Retina (tissue), 1 donor: Measurements from ENCODE around the gene CYP4X1.
"Not testable (repeated sequence)": the region's sequence is repeated elsewhere in the genome, so short reads cannot be mapped to it uniquely, and the experiment has no call there.

Source experiments
- DNase-seq: peaks from one replicate; pipeline ENCODE4 v3.0.0-alpha.2; 2016

Gene CYP4X1

GRCh38 chr1:47023268-47024140, at the start of gene CYP4X1:
Gene CYP4X1 (plus strand): TSS chr1:47023669. CDS start chr1:47023818, 149 bp downstream.
- DNase-seq, result peak; percentile 76

- peak; percentile 17 for DNase-seq
These were observed 40.2 kb upstream of the CYP4X1 start for GRCh38 chr1:46983166-46983829.

- DNase-seq, result no peak
These were observed 39.5 kb upstream of the CYP4X1 start for GRCh38 chr1:46983830-46984586.

GRCh38 chr1:46990541-46990940, 32.9 kb upstream of the CYP4X1 start:
- DNase-seq, result not testable (repeated sequence)

GRCh38 chr1:46991083-46991923, 32.2 kb upstream of the CYP4X1 start:
- no peak for DNase-seq

- DNase-seq, result no peak
These were observed 26.7 kb upstream of the CYP4X1 start for GRCh38 chr1:46996659-46997281.

GRCh38 chr1:47002211-47002610, 21.3 kb upstream of the CYP4X1 start:
- DNase-seq, result no peak

GRCh38 chr1:47003896-47004403, 19.5 kb upstream of the CYP4X1 start:
- DNase-seq, result no peak

GRCh38 chr1:47006437-47006836, 17.0 kb upstream of the CYP4X1 start:
- DNase-seq, result not testable (repeated sequence)

- DNase-seq, result no peak
These were observed 10.2 kb upstream of the CYP4X1 start for GRCh38 chr1:47013293-47013692.

- no peak for DNase-seq
These were observed 2.4 kb upstream of the CYP4X1 start for GRCh38 chr1:47021070-47021469.

GRCh38 chr1:47024141-47024801, 802 bp downstream of the CYP4X1 start:
- peak; percentile 5 for DNase-seq

GRCh38 chr1:47030170-47030805, 6.8 kb downstream of the CYP4X1 start:
- no peak for DNase-seq

GRCh38 chr1:47031059-47031458, 7.6 kb downstream of the CYP4X1 start:
- no peak for DNase-seq

- DNase-seq, result no peak
These were observed 8.1 kb downstream of the CYP4X1 start for GRCh38 chr1:47031585-47031984.

GRCh38 chr1:47036764-47037163, 13.3 kb downstream of the CYP4X1 start:
- DNase-seq, result no peak

- DNase-seq, result no peak
These were observed 35.9 kb downstream of the CYP4X1 start for GRCh38 chr1:47059376-47059775.

- DNase-seq, result no peak
These were observed 43.7 kb downstream of the CYP4X1 start, which contains the start of gene CYP4Z1 for GRCh38 chr1:47067097-47067594. Gene CYP4Z1 (plus strand): TSS chr1:47067231. CDS start chr1:47067491, 260 bp downstream.

- DNase-seq, result not testable (repeated sequence)
These were observed 45.6 kb downstream of the CYP4X1 start for GRCh38 chr1:47069080-47069479.

- DNase-seq, result not testable (repeated sequence)
These were observed 46.0 kb downstream of the CYP4X1 start for GRCh38 chr1:47069509-47069908.
